ENCODE data around the gene RSRP1. TPM values are rescaled to one million over a fixed set of nuclear protein-coding genes. Genes with fewer than 3 reads are reported as not detected.

Gene RSRP1
- total and polyA plus RNA-seq, 2 of the 13 experiments (the other 11 are each of a cell fraction or from before 2014, with no cell fraction given), result 43.9 to 52.8 TPM

DNA sequence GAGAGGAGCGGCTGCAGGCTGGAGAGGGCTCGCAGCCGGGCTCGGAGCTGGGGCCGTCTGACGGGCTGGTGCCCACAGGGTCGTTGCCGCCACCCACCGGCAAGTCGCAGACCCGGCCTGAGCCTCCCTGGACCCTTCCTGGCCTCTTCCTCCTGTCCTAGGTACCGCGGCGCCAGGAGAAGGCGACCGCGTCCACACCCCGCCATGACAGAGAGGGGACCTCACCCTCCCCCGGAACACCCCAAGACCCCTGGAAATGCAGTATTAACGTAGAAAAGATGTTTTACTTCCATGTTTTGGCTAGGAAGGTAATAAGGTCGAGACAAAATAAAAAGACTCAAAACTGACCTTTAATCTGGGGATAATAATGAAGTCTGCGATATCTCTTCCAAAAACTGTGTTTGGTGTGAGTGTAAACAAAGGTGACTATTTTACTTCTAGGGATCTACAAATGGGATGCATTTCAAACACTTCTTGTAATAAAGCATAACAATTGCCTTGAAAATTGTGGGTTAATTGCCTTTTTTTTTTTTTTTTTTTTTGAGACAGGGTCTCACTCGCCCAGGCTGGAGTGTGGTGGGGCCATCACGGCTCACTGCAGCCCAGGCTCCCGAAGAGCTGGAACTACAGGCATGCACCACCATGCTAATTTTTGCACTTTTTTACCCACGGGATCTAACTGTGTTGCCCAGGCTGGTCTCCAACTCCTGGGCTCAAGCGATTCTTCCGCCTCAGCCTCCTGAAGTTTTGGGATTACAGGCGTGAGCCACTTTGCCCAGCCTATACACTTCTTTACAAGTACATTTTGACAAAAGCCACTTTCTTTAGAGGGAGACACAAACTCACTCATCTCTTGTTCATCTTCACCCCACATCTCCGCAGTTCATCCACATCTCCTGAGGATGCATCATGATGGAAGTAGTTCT lies 838 bp upstream of the RSRP1 start (continued):
- TF ChIP-seq ZNF839 (CRISPR knock-in tag; IDR thresholded peaks at IDR 0.05; ENCODE audit: borderline replicate concordance) (0 out of 2 replicates have a peak, but pooled peaks have one; percentile 42), ZNF451 (CRISPR knock-in tag; IDR thresholded peaks at IDR 0.05) (no peak), CAMTA2 (CRISPR knock-in tag; IDR thresholded peaks at IDR 0.05; ENCODE audit: borderline replicate concordance) (no peak), MLXIP (CRISPR knock-in tag; IDR thresholded peaks at IDR 0.05; ENCODE audit: borderline replicate concordance) (no peak), ZNF546 (CRISPR knock-in tag; conservative IDR thresholded peaks at IDR 0.05) (no peak), ZNF264 (CRISPR knock-in tag; IDR thresholded peaks at IDR 0.05) (no peak), EEA1 (CRISPR knock-in tag; IDR thresholded peaks at IDR 0.05; ENCODE audit: borderline replicate concordance) (no peak), ZBTB7A (CRISPR knock-in tag; IDR thresholded peaks at IDR 0.05) (no peak), FOXA3 (CRISPR knock-in tag; IDR thresholded peaks at IDR 0.05) (no peak), ZNF737 (CRISPR knock-in tag; IDR thresholded peaks at IDR 0.05; ENCODE audit: borderline replicate concordance) (no peak), ZNF317 (CRISPR knock-in tag; IDR thresholded peaks at IDR 0.05) (no peak), PAF1 (CRISPR knock-in tag; IDR thresholded peaks at IDR 0.05) (no peak), KMT2A (CRISPR knock-in tag; IDR thresholded peaks at IDR 0.05) (no peak), ZNF496 (CRISPR knock-in tag; IDR thresholded peaks at IDR 0.05; ENCODE audit: insufficient replicate concordance) (no peak), PITX1 (CRISPR knock-in tag; IDR thresholded peaks at IDR 0.05) (peak; percentile 34; the same call in 1 of the 2 replicates), SRSF9 (IDR thresholded peaks at IDR 0.05; ENCODE audit: borderline replicate concordance, insufficient read depth, low read depth, low read length, poor library complexity, severe bottlenecking) (no peak), ZNF724P (CRISPR knock-in tag; IDR thresholded peaks at IDR 0.05; ENCODE audit: borderline replicate concordance) (no peak), ZFP91 (CRISPR knock-in tag; IDR thresholded peaks at IDR 0.05; ENCODE audit: borderline replicate concordance) (no peak)
- TF ChIP-seq, protein P1, sequence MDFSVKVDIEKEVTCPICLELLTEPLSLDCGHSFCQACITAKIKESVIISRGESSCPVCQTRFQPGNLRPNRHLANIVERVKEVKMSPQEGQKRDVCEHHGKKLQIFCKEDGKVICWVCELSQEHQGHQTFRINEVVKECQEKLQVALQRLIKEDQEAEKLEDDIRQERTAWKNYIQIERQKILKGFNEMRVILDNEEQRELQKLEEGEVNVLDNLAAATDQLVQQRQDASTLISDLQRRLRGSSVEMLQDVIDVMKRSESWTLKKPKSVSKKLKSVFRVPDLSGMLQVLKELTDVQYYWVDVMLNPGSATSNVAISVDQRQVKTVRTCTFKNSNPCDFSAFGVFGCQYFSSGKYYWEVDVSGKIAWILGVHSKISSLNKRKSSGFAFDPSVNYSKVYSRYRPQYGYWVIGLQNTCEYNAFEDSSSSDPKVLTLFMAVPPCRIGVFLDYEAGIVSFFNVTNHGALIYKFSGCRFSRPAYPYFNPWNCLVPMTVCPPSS (IDR thresholded peaks at IDR 0.05), result no peak
- TF ChIP-seq, protein P2, sequence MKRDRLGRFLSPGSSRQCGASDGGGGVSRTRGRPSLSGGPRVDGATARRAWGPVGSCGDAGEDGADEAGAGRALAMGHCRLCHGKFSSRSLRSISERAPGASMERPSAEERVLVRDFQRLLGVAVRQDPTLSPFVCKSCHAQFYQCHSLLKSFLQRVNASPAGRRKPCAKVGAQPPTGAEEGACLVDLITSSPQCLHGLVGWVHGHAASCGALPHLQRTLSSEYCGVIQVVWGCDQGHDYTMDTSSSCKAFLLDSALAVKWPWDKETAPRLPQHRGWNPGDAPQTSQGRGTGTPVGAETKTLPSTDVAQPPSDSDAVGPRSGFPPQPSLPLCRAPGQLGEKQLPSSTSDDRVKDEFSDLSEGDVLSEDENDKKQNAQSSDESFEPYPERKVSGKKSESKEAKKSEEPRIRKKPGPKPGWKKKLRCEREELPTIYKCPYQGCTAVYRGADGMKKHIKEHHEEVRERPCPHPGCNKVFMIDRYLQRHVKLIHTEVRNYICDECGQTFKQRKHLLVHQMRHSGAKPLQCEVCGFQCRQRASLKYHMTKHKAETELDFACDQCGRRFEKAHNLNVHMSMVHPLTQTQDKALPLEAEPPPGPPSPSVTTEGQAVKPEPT (CRISPR knock-in tag; IDR thresholded peaks at IDR 0.05; ENCODE audit: low read depth), result no peak
